Anterior cingulate cortex (tissue), 58 donors: Measurements from ENCODE around the gene KRTAP5-8.
"Not testable (repeated sequence)": the region's sequence is repeated elsewhere in the genome, so short reads cannot be mapped to it uniquely, and the experiment has no call there.

Experiments used
- DNase-seq, 58 donors: peaks; one replicate each; lab custom pipeline; 2025; lab: John Stamatoyannopoulos, UW

Gene KRTAP5-8

DNA sequence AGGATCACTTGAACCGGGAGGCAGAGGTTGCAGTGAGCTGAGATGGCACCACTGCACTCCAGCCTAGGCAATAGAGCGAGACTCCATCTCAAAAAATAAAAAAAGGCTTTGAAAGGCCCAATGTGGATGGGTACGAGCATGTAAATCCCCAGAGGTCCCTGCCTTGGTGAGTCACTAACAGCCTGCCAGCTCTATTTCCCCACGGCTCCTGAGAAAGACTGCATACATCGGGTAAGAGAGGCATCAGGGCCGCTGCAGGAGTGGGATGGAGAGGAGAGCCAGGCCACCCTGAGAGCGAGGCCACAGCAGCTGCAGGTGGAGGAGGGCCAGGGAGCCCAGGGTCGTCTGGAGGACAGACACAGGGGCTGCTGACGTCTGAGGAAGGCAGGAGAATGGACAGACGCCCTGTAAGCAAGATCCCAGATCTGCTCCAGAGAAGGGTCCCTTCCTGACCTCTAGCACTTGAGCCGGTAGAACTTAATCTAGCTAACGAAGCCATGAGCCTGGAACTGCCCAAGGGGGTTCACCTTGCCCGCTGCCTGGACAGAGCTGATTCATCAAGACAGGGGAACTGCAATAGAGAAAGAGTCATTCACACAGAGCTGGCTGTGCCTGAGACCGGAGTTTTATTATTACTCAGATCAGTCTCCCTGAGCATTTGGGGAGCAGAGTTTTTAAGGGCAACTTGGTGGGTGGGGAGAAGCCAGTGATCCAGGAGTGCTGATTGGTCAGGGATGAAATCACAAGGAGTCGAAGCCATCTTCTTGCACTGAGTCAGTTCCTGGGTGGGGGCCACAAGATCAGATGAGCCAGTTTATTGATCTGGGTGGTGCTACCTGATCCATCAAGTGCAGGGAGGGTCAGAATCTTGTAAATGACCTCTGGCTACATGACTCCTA lies 5.3 kb downstream of the KRTAP5-8 start:
- no peak for DNase-seq

DNA sequence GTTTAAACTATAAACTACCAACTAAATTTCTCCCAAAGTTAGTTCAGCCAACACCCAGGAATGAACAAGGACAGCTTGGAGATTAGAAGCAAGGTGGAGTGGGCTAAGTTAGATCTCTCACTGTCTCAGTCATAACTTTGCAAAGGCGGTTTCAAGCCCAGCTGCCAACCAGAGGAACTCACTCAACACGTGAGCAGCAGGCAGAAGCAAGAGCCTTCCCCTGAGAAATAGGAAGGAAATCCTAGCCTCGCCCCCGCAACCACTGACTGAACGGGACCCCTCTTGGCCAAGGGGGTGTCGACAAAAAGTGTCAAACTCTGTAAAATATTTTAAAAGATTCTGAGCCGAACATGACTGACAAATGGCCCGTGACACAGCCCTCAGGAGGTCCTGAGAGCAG lies 6.0 kb downstream of the KRTAP5-8 start:
- DNase-seq, result no peak

DNA sequence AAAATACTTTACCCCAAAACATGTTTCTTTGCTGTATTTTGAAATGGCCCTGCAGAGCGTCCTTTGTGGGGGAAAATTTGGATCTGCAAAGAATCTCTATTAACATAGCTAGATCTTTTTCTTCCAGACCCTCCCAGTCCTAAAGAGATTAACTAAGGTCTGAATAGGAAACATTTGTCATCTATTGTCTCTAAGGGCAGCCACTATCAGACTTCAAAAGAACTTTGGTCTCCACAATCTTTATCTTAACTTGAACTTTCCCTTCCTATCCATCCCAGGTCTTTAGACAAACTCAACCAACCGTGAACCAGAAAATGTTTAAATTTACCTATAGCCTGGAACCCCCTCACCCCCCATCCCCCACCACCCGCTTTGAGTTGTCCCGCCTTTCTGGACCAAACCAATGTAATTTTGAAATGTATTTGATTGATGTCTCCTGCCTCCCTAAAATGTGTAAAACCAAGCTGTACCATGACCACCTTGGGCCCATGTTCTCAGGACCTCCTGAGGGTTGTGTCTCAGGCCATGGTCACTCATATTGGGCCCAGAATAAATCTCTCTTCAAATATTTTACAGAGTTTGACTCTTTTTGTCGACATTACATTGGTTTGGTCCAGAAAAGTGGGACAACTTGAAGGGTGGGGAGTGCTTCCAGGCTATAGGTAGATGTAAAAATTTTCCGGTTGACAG lies 6.8 kb downstream of the KRTAP5-8 start:
- no peak for DNase-seq

DNA sequence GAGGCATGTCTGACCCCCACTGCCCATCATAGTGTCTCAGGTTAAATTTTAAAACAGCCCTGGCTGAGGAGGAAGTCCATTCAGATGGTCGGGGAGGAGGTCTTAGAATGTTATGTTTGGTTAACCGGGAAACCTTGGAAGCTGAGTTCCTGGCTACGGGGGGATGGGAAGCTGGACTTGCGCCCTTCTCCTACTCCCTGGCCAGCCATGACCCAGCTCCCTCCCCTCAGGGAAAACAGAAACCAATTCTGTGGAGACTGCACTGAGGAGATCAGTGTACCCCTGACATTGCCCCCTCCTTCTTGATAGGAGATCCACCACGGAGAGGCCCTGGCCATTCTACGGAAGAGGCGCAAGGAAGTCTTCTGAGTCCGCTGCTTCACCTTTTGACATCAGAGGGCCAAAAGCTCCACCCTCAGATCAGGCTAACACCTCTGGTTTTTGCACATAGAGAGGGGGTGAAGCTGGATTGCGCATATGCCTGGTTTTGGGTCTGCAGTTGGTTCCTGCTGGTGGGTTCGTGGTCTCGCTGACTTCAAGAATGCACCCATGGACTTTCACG lies 7.7 kb downstream of the KRTAP5-8 start:
- DNase-seq, result no peak

DNA sequence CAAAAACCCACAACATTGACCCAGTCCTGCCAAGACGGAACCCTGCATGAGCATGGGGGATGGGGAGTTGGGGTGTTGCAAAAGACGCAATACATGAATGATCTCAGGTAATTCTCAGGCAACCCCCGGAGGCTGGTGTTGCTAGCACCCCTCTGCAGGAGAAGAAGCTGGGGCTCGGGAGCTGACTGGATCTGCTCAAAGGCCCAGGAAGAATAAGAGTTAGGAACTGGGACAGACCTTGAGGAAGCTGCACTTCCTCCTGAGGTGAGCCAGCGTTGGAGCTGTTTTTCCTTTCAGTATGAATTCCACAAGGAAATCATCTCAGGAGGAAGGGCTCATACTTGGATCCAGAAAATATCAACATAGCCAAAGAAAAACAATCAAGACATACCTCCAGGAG lies 10.3 kb downstream of the KRTAP5-8 start, which contains the start of gene KRTAP5-9:
TSS of gene KRTAP5-9 (plus strand) at position 301 of the 400 bp plus-strand sequence. CDS start 238 bp downstream, outside the sequence.
- DNase-seq, result no peak

DNA sequence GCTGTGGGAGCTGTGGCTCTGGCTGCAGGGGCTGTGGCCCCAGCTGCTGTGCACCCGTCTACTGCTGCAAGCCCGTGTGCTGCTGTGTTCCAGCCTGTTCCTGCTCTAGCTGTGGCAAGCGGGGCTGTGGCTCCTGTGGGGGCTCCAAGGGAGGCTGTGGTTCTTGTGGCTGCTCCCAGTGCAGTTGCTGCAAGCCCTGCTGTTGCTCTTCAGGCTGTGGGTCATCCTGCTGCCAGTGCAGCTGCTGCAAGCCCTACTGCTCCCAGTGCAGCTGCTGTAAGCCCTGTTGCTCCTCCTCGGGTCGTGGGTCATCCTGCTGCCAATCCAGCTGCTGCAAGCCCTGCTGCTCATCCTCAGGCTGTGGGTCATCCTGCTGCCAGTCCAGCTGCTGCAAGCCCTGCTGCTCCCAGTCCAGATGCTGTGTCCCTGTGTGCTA lies 10.9 kb downstream of the KRTAP5-8 start:
- DNase-seq, result no peak

DNA sequence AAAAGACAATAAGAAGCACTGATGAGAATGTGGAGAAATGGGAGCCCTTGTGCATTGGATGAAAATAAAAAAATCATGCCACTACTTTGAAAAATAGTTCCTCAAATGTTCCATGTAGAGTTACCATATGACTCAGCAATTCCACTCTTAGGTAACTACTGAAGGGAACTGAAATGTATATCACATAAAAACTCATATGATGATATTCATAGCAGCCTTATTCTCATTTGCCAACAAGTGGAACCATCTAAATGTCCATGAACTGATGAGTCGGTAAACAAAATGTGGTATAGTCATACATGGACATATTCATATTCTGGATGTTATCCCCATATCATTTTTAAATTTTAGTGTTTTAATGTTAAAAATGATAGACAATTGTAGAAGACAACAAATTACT lies 13.9 kb downstream of the KRTAP5-8 start:
- DNase-seq, result no peak

DNA sequence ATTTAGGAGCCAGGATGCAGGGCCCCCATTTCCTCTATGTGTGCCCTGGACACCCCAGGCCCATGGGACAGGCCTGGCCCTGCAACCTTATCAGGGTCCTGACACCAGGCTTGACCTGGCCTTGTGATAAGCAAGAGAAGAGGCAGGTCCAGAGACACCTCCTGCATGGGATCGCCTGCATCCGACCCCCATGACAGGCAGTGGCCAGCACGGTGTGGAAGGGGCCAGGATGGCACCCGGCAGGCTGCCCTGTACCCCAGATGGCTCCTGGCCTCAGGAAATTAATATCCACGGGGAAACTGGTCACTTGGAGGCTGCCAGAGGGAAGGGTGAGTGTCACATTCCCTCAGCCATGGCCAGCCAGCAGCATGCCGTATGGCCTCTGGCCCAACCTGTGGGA lies 17.2 kb downstream of the KRTAP5-8 start:
- DNase-seq, result no peak

DNA sequence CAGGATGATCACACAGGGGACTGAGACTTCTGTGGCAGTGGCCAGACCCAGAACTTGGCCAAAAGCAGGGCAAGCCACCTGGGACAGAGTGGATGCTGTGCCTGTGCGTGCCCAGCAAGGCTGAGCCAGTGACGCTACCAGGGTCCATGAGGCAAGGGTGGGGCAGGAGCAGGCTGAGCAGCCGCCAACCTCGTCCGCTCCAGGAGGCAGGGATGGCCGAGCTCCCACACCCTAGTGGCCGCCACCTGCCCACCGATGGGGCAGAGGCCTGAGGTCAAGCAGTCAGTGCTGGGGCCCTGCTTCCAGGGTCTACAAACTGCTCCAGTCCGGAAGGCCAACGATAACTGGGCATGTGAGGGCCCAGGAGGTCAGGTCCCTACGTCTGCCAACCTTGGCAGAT lies 17.7 kb downstream of the KRTAP5-8 start:
- DNase-seq, result no peak

DNA sequence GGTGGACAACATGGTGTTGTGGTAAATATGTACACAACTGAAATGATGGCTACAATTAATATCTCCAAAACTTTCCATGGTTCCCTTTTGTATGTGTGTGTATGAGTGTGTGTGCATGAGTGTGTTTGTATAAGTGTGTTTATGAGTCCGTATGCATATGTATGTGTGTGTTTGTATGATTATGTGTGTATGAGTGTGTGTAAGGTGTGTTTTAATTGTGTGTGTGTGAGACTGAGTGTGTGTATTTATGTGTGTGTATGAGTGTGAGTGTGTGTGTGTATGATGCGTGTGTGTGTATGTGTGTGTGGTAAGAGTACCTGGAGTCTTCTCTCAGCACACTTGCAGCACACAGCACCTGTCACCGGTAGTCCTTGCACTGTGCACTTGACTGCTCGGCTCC lies 18.2 kb downstream of the KRTAP5-8 start:
- DNase-seq, result no peak

DNA sequence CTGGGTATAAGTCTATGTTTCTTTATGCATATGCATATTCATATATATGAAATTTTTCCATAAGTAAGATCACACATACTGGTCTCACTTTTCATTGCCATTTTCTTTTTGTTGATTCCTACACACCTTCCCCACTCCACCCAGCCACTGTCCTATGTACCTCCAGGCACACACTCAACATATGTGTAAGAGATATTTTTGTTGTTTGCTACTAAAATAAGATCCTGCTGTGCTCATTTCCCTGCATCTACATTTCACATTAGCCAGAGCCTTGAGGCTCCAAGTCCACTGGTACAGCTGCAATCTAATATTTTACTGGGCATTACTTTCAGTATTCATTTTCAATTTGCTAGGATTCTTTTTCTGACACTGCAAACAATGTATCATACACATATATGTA lies 19.4 kb downstream of the KRTAP5-8 start:
- no peak for DNase-seq

DNA sequence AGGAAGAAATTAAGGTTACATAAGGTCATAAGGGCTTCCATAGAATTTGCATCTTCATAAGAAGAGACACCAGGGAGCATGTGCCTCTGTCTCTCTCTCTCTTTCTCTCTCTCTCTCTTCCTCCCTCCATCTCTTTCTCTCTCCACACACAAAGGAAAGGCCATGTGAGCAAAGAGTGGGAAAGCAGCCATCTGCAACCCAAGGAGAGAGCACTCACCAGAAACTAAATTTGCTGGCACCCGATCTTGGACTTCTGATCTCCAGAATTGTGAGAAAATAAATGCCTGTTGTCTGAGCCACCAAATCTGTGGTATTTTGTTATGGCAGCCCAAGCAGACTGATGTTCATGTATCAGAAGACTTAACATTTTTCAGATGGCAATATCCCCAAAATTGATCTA lies 21.2 kb downstream of the KRTAP5-8 start:
- peak in 18 of 58 donors; percentile 4 to 47 (median 18) for DNase-seq

DNA sequence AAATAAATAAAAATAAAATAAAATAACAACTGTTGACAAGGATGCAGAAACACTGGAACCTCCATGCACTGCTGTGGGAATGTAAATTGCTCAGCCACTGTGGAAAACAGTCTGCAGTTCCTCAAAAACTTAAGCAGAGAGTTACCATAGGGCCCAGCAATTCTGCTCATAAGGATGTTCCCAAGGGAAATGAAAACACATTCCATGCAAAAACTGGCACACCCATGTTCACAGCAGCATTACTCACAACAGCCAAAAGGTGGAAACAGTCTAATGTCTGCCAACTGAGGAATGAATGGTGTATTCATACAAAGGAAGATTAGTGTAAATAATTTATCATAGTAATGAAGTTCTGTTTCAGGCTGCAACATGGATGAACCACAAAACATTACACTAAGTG lies 24.3 kb downstream of the KRTAP5-8 start:
- DNase-seq, result no peak

DNA sequence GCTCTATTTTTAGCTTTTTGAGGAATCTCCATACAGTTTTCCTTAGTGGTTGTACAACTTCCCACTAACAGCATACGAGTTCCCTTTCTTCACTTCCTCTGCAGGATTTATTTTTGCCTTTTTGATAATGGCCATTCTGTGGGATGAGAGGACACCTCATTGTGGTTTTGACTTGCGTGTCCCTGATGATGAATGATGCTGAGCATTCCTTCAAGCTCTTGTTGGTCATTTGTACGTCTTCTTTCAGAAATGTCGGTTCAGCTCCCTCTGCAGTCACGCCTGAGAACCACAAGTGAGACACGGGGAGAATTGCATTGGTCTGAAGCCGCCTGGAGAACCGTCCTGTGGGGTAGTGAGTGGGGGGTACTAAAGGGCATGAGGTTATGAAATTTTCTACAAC lies 25.6 kb downstream of the KRTAP5-8 start:
- DNase-seq, result peak in 5 of 58 donors; percentile 1 to 17 (median 6)

DNA sequence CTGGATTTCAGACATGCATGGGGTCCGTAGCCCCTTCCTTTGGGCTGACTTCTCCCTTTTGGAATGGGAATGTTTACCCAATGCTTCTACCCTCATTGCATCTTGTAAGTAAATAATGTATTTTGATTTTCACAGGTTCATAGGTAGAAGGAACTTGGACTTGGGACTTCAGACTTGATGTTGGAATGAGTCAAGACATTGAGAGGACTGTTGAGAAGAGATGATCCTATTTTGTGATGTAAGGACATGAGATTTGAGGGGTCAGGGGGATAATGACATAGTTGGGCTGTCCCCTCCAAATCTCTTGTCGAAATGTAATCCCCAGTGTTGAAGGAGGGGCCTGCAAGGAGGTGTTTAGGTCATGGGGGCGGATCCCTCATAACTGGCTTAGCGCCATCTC lies 26.6 kb downstream of the KRTAP5-8 start:
- no peak for DNase-seq

DNA sequence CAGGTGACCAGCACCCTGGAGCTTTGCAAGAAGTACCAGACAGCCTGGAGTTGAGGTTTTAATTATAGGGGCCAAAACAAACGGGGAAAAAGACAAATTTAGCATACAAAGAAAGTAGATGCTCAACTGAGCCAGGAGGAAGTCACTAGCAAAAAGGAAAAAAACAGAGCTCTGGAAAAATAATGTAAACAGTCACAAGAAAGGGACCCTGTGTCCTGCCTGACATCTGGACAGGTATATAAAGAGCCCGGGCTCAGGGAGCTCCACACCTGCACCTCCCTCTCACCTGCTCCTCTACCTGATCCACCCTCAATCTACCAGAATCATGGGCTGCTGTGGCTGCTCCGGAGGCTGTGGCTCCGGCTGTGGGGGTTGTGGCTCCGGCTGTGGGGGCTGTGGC lies 27.4 kb downstream of the KRTAP5-8 start, which contains the start of gene KRTAP5-10:
TSS of gene KRTAP5-10 (plus strand) at position 301 of the 400 bp plus-strand sequence. CDS start at position 326, 25 bp downstream.
- DNase-seq, result no peak

DNA sequence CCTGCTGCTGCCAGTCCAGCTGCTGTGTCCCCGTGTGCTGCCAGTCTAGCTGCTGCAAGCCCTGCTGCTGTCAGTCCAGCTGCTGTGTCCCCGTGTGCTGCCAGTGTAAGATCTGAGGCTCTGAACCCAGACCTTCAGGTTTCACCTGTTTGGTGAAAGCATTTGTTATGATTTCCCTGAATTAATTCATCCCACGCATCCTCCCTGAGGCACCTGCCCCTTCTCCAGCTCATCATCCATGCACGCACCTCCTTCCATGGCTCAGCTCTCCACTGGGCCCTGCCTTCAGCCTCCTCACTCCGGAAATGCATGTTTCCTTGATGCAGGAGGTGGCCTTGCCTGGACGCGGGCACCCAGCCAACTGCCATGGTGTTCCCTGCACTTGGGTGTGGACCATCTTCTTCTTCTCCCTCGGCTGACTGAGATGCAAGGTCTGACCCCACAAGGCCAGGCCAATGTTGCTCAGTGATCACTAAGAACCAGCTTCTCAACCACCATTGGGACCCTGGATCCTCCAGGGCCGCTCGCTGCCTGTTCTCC lies 28.3 kb downstream of the KRTAP5-8 start:
- no peak for DNase-seq

DNA sequence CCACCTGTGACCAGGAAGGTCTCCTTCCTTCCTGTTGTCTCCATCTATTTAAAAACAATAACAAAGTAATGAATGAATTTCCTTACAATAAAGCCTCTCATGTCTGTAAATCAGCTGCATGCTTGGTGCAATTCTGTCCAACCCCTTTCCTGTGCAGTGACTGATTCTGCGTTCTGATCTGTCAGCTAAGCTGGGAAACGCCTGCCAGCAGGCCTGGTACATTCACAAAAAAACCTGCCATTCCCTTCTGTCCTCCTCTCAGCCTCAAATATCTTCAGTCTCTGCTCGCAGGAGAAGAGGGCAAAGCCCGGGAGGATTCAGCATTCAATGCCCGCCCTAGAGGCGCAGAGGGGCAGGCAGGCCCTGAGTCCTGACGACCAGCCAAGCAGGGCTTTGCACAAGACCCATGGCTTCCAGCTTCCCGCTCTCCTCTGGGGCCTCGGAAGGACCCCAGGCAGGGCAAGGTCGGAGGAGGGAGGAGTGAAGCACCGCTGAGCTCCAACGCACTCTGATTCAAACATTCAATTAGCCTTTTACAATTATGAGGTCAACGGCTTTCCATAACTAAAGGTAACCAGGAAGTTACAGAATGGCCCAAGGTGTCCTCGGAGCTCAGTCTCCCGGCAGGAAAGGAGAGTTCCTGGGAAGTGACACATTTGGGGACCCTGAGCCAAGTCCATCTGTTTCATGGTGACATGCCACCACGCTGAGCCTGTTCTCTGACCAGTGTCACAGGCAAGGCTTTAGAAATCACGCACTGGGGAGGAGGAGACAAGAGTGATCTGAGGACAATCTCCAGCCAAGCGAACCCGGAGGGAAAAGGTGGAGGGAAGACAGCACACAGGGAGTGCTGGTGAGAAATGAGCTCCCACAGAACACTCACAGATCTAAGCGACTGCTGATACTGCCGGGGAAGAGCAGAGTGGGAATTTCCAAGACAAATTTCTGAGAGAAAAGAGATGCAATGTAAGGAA lies 29.1 kb downstream of the KRTAP5-8 start:
- DNase-seq, result not testable (repeated sequence)

DNA sequence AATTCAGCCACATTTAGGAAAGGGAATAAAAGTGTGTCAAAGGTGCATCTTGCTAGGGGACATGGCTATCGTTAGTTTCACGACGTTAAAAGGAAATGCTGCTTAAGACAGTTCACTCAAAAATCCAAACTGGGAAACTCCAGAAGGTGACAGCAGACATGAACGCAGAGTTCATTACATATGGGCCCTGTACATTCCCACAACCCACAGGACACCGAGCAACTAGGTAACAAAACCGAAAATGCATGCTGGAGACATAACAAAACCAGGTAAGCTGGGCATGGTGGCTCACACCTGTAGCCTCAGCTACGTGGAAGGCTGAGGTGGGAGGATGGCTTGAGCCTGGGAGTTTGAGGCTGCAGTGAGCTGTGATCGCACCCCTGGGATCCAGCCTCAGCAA lies 29.8 kb downstream of the KRTAP5-8 start:
- not testable (repeated sequence) for DNase-seq
